GM19395 (cell line): Measurements from ENCODE around the gene NEUROD4.

ENCODE experiments used
- ATAC-seq: cut with Tn5 transposase; IDR thresholded peaks from one replicate; pipeline ENCODE4 v1.9.1; 2021; ENCODE audit warnings: mild to moderate bottlenecking, moderate library complexity; ENCODE audit not compliant: unreplicated experiment

Gene NEUROD4

DNA sequence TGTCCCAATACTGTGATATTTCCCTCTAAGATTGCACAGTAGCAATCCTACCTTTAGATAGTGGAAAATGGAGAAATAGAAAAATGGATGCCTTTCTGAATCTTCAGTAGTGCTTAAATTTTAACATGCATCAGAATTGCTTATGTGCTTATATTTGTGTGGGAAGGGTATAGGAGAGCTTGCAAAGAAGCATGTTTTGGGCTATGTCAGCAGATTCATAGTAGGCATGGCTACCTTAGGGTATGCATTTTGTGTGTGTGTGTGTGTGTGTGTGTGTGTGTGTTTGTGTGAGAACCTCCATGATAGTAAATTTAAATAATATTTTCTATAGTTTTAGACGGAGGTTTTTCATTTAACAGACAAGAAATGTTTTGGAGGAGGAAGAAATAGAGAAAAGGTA, 38.3 kb downstream of the NEUROD4 start:
- ATAC-seq, result no peak

DNA sequence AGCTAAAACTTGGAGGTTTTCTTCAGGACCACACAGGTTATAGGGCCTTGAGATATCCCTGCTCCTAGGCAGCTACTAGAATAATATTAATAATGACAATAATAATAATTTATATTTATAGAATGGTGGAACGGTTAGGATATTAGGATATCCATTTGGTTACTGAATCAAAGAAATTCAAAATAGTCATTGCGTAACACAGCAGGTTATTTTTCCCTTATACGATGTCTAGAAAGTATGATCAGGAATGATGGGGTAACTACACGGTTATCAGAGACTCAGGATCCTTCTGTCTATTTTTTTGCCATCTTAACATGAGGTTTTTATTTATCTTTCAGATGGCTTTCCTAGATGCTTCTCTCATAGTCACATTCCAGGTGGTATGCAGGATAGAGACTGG, 39.0 kb downstream of the NEUROD4 start:
- ATAC-seq, result no peak

DNA sequence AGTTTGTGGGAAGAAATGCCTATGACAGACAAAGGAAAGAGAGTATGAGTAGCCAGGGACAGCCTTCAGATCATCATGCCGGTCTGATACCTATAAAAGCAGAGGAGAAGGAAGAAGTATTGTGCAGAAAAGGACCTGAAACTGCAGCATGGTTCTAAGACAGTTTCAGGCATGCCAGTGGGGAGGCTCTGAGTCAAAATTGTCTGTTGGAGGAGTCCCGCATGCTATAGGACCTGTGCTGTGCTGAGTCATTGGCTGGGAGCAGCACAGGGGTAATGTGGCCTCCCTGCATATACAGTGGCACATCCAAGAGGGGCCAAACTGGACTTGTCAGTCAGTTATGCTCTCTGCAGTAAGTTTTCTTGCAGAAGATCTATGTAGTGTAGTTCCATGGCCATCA, 40.7 kb downstream of the NEUROD4 start:
- peak; percentile 100 for ATAC-seq

DNA sequence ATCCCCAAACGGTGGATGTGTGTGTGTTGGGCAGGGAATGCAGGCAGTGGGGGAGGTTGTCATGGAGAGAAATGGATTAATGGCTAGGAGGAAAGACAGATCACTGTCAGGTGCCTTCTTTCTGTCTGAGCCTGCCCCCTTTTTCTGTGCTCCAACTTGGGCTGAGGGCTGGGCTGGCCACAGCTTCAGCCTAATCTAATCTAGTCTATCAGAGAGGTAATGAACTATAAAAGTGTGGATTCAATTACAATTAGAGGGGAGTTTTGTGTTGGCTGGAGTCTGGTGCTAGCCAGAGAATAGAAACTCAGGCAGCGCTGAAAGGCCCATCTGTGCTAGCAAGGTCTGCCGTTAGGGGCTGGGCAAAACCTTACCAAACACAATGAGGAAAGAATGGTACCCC, 41.2 kb downstream of the NEUROD4 start:
- ATAC-seq, result peak; percentile 7

DNA sequence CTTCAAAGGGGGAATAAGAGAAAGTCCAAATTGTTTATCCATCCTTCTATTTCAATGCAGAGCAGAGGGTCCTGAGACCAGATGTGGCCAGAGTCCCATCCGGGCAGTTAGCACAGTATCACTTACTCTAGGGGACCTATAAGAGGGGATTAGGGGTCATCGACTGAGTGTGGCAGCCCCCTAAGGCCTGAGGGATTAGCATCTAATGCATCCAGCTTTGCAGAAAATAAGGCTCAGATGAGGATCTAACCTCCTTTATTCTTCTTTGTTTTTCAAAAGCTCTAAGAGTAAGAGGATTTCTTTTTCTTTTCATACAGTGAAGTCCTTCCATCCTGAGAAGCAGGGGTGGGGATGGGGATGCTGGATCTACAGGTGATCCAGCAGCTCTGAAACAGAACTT, 43.5 kb downstream of the NEUROD4 start:
- ATAC-seq, result no peak

DNA sequence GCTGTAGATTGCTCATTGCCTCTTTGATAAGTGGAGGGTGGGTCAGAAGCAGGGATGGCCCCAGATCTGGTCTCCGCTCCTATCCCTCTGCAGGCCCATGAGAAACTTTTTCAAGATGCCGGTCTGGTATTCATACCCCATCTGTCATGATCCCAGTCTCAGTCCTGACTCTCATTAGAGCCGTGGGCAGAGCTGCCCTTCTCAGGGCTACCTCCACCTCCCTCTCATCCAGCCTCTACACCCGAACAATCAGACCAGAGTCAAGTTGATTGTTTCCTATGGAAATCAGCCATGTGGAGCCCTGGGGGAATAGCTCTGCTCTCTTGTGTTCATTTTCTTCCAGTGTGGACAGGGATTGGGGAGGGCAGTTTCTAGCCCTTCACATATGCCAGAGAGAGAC, 45.8 kb downstream of the NEUROD4 start:
- no peak for ATAC-seq

DNA sequence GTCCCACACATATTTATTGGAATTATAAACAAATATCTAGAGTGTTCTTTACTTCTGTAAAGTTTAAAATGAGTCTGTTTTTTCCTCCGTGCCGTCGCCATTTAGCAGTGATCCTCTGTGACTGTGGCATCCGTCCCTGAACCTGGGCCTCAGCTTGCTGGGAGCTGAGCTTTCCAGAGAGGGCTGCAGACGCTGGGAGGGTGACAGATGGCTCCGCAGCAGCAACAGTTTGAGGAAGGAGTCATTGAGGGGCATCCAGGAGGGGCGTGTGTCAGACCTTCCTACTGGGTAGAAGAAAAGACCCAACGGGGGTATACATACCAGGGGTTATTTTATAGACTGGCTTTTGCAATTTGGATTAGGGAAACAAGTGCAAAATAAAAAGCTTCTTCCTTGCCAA, 47.9 kb downstream of the NEUROD4 start:
- ATAC-seq, result no peak

DNA sequence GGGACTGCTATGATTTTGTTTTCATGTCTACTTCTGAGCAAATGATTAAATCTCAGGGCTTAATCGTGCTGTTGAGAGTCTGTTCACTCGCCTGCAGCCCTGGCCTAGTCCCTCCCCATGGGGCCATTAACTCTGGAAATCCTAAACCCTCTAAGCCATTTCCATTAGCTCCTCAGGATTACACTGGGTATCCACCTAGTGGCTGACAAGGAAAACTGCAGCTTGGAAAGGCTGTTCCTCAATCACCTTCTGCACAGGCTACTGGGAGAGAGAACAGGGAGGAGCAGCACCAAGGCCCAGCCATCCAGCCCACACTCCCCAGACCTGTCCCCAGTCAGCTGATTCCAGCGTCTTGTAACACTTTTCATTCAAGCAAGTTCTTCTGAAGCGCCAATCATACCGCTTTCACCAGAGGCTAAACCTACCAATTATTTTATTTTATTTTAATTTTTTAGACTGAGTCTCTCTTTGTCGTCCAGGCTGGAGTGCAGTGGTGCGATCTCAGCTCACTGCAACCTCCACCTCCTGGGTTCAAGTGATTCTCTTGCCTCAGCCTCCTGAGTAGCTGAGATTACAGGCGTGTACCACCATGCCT, 48.7 kb downstream of the NEUROD4 start:
- ATAC-seq, result peak; percentile 80

DNA sequence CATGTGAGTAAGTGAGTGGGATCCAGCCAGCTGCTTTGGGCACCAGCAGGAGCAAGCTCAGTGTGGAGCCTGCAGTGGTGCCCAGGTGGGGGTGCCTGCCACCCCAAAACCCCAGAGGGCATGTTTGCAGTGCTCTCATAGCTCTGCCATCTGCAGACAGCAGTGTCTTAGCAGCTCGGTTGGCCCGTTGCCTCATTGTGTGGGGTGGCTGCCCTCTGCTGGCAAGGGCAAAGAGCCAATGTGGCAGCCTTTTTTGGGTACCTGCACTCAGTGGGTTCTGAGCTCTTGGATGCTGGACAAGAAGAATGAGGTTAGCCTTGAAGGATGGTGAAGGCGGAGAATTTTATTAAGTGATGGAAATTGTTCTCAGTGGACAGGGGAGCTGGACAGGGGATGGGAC, 52.3 kb downstream of the NEUROD4 start:
- no peak for ATAC-seq

DNA sequence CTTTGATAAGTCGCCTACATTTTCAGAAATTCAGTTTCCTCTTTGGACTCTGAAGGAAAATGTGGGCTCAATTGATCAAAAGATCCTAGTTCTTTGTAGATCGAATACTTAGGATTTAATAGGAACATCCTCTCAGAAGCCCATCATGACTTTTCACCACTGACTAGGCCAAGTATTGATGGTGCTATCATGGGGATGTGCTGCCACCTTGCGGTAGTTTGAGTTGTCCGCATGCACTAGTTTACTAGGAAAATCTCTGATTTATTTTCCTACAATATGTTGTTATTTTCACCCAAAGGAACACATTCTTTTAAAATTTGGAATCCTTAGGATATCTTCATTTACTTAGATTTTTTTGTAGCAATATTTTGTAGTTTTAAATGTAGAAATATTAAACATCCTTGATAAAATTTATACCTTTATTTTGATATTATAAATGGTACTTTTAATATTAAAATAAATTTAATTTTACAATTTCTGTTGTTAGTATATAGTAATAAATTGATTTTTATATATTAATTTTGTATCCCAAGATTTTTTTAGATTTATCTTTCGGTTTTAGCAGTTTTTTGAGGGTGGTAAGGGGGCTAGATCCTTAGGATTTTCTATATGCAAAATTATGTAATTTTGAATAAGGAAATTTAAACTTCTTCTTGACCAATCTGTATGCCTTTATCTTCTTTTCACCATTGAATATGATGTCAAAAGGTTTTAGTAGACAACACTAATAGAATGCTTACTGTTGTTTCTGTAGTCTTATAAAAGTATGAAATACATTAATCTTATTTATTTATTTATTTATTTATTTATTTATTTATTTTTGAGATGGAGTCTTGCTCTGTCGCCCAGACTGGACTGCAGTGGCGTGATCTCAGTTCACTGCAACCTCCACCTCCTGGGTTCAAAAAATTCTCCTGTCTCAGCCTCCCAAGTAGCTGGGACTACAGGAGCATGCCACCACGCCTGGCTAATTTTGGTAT, 53.6 kb downstream of the NEUROD4 start:
- peak; percentile 62 for ATAC-seq

DNA sequence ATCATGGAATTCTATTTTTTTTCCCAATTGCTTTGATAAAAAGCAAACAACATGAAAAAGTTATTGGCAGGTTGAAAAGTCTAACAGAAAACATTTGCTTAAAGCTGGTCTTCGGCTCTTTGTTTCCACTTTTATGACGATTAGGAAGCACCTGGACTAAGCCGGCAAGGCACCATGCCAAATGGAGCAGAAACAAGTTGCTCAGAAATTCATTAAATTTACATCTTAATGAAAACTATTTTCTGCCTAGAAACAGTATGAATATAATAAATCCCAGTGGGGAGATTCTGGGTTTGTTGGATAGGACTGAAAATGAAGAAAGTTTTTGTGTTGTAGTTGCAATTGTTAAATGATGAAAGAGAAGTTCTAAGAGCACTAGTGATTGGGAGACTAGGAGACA, 55.0 kb downstream of the NEUROD4 start:
- ATAC-seq, result no peak
